Fibroblast of the aortic adventitia (primary cell): Measurements from ENCODE around the gene SOHLH1. TPM values are rescaled to one million over a fixed set of nuclear protein-coding genes. Genes with fewer than 3 reads are reported as not detected.

Experiments used
- DNase-seq: peaks from one replicate; pipeline ENCODE4 v3.0.0-alpha.2; 2010; ENCODE audit warnings: low read depth
- H3K4me3 ChIP-seq: 2 replicates; pipeline ENCODE4 v1.5.1; 2011; ENCODE audit warnings: low read depth, mild to moderate bottlenecking, control low read depth, low read length, moderate library complexity
- total RNA-seq: library from RNA; depleted of rRNA; stranded (reverse); fragments of >200 nt; gene quantifications from 2 replicates; pipeline ENCODE4 v1.2.3, GENCODE V29; 2012; ENCODE audit warnings: low replicate concordance
- TF ChIP-seq, protein P1 (sequence below): IDR thresholded peaks from 2 replicates; pipeline ENCODE4 v1.5.1; 2011; ENCODE audit warnings: mild to moderate bottlenecking, low read length, control low read depth, inconsistent platforms; ENCODE audit not compliant: insufficient read depth

The SOHLH1 gene
- total RNA-seq, 1 donor = not detected

DNA sequence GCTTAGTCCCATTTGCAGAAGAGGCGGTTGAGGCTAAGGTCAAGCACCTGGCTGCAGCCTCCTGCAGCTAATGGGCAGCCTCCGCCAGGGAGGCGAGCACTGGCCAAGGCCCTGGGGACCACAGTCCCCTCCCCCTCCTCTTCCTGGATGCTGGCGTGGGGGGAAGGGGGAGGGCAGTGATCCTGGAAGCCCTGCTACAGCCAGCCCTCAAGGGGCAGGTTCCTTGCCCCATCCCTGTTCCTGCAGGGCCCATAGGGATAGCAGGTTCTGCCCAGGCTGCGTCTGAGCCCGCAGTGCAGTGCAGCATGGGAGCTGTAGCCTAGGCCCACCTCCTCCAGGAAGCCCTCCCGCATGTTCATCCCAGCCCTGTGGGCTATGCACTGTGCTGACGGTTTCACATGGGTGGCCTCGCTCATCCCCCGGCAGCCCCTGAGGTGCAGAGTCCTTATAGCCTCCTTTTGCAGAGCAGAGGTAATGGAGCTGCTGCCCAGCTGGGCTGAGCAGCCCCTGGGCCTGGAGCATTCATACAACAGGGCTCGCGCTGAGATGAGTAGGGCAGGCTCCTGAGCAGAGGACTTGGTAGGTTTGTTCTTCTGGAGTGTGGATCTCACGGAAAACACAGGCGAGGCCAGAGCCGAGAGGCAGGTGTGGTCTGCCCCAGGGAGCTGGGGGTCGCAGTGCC lies 38.7 kb upstream of the SOHLH1 start:
- TF ChIP-seq, protein P1, sequence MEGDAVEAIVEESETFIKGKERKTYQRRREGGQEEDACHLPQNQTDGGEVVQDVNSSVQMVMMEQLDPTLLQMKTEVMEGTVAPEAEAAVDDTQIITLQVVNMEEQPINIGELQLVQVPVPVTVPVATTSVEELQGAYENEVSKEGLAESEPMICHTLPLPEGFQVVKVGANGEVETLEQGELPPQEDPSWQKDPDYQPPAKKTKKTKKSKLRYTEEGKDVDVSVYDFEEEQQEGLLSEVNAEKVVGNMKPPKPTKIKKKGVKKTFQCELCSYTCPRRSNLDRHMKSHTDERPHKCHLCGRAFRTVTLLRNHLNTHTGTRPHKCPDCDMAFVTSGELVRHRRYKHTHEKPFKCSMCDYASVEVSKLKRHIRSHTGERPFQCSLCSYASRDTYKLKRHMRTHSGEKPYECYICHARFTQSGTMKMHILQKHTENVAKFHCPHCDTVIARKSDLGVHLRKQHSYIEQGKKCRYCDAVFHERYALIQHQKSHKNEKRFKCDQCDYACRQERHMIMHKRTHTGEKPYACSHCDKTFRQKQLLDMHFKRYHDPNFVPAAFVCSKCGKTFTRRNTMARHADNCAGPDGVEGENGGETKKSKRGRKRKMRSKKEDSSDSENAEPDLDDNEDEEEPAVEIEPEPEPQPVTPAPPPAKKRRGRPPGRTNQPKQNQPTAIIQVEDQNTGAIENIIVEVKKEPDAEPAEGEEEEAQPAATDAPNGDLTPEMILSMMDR = no peak
- no peak for DNase-seq
- no peak overlapping the region for H3K4me3 ChIP-seq

DNA sequence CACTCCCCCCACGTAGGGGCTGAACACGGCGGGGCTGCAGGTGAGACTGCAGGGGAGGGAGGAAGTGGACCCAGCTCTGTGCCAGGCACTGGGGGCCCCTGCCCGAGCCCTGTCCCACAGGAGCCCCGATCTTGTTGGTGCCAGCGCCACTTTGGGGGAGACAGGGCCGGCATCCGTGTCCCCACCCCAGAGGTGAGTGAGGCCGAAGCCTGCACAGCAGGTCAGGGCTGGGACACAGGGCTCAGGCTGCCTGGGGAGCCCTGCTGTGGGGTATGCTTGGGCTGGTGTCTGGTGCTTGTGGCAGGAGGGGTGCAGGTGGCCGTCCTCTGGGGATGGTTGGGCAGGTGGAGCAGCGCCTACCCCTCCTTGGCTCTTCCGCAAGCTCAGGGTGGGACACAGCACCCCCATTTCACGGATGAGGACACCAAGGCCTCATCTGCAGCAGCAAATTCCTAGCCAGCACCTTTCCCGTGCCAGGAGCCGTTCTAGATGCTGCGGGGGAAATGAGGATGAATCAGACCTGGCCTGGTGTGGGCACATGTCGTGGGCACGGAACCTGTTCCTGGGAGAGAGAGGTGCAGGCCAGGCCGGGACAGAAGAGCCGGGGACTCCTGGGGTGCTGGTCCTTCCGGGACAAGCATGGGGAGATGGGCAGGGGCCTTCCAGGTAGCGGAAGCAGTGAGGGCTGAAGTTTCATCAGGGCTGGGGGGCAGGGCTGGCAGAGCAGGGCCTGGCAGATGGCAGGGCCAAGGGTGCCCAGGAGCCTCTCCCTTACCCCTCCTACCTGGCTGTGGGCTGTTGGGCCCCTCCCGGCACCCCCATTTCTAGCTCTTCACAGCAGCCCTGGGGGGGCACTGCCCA lies 37.9 kb upstream of the SOHLH1 start:
- H3K4me3 ChIP-seq = no peak overlapping the region
- TF ChIP-seq, protein P1 = no peak
- DNase-seq = no peak

DNA sequence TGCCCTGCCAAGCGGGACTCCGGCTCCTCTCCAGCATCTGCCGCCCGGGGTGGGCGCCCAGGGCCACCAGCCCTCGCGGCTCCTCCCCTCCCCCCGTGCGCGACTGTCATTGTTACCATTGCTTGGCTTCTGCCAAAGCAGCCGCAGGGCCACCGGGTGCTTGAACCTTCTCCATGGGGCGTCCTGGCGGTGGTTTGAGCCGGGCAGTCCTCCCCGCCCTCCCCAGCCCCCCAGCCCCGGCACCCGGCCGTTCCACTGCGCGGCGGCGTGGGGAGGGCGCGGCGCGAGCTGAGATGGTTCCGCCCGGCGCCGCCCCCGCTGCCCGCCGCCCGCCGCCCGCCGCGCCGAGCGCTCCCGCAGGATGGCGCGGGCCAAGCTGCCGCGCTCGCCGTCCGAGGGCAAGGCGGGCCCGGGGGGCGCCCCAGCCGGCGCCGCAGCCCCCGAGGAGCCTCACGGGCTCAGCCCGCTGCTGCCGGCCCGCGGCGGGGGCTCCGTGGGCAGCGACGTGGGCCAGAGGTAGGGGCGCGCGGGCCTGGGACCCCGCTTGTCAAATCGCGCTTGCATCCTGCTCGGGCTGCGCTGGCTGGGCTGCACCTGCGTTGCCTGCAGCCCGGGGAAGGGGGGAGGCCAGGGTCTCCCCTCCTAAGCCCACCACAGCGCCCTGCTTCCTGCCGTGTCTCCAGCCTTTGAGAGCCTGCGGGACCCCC lies 37.1 kb upstream of the SOHLH1 start:
- no peak for DNase-seq
- no peak overlapping the region for H3K4me3 ChIP-seq
- TF ChIP-seq, protein P1 = no peak

DNA sequence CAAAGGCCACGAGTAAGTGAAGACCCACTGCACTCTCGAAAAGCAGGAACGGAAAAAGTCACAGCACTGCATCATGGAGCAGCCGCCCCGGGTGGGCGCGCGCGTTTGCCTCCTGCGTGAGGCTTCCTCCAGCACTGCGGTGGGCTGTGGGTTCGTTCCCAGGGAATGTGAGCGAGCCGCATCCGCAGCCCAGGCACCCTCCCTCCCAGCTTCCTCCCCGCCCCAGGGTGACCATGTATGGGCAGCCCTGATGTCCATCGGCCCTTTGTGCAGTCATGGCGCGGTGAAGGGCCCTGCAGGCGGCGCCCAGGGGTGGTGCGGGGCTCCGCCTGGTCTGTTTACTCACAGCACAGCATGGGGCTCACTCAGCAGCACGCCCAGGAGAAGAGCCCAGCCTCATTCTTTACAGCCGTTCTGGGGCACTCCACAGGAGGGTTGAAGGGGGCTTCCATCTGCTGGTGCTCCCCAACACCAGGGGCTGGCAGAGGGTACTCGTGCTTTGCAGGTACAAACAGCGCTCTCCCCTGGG lies 35.4 kb upstream of the SOHLH1 start:
- DNase-seq = no peak
- TF ChIP-seq, protein P1 = no peak
- H3K4me3 ChIP-seq = no peak overlapping the region

DNA sequence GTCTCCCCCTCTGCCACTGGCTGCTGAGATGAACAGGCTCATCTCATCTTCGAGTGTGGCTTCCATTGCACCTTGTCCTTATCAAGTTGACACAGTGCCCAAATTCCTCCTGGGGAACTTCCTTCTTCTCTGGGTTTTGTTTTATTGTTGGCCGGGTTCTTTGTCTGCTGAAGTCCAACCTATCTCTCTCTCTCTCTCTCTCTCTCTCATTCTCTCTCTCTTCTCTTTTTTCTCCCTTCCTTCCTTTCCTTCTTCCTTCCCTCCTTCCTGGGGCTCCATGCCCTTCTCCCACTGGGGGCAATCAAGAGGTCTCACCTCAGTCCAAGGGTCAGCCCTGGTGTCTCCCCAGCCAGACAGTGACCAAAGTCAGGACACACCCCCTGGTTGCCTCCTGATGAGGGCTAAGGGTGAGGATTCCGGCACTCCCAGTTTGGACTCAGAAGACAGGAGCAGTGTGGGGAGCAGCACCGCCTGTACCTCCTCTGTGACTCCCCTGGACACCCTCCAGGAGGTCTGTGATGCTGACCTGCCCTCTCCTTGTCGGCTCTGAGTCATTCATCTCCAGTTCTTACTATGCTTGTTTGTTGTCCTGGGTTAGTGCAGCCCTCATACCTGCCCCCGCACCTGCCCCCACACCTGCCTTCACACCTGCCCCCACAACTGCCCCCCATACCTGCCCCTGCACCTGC lies 33.4 kb upstream of the SOHLH1 start:
- H3K4me3 ChIP-seq = no peak overlapping the region
- TF ChIP-seq, protein P1 = no peak
- DNase-seq = no peak

DNA sequence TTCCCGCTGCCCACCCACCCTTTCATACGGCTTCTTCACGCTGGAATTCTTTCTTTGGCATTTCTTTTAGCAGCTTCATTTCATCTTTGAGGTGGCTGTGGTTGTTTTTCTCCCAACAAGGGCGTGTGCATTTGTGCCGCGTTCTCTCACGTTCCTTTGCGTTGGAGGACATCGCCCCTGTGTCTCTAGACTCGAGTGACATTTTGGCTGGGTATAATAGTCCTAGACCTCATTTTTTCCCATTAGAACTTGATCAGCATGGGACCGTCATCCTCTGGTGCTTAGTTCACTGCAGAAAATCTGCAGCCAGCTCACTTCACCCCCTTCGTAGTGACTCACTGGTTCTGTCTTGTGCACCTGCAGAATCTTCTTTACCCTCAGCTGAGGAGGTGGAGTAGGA lies 32.2 kb upstream of the SOHLH1 start:
- TF ChIP-seq, protein P1 = no peak
- DNase-seq = no peak
- no peak overlapping the region for H3K4me3 ChIP-seq
